ENCODE results near the gene SLC38A3.
"Not testable (repeated sequence)": the region's sequence is repeated elsewhere in the genome, so short reads cannot be mapped to it uniquely, and the experiment has no call there.

DNA sequence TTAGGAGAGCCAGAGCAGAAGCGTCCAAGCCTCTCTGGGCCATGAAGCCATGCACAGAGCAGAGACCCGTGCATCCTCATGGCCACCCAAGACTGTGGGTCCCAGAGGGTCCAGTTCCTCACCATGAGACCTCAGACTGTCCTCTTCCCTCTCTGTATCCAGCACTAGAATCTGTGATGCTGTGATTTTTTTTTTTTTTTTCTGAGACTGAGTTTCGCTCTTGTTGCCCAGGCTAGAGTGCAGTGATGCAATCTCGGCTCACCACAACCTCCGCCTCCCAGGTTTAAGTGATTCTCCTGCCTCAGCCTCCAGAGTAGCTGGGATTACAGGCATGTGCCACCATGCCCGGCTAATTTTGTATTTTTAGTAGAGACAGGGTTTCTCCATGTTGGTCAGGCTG lies 39.7 kb downstream of the SLC38A3 start:
- TF ChIP-seq POLR2A (IDR thresholded peaks at IDR 0.05): not testable (repeated sequence)
- TF ChIP-seq, protein P1, sequence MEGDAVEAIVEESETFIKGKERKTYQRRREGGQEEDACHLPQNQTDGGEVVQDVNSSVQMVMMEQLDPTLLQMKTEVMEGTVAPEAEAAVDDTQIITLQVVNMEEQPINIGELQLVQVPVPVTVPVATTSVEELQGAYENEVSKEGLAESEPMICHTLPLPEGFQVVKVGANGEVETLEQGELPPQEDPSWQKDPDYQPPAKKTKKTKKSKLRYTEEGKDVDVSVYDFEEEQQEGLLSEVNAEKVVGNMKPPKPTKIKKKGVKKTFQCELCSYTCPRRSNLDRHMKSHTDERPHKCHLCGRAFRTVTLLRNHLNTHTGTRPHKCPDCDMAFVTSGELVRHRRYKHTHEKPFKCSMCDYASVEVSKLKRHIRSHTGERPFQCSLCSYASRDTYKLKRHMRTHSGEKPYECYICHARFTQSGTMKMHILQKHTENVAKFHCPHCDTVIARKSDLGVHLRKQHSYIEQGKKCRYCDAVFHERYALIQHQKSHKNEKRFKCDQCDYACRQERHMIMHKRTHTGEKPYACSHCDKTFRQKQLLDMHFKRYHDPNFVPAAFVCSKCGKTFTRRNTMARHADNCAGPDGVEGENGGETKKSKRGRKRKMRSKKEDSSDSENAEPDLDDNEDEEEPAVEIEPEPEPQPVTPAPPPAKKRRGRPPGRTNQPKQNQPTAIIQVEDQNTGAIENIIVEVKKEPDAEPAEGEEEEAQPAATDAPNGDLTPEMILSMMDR (IDR thresholded peaks at IDR 0.05): not testable (repeated sequence)

Data from Peyer's patch (tissue), 4 donors.